Stimulated activated CD4-positive, alpha-beta T cell treated with anti-CD3 and anti-CD28 coated beads, Interleukin-12 subunit alpha, Interleukin-12 subunit beta, amount 100 ng/mL, for 48 hours (primary cell): ENCODE data around the gene HMGXB3.
A peak's percentile ranks its signal among the peaks of the same experiment; 100 is the strongest.

Source experiments
- DNase-seq, 3 donors: peaks; one replicate each; pipeline ENCODE4 v3.0.0-alpha.2; 2020; ENCODE audit warnings: low read depth in 2 of 3, low spot score in 1 of 3

Gene HMGXB3

GRCh38 chr5:150000256-150000989 lies at the start of gene HMGXB3, which contains the start of gene TIGD6:
TSS of gene HMGXB3 (plus strand) at chr5:150000739. CDS start at chr5:150004853, 4,114 bp downstream.
TSS of gene TIGD6 (minus strand) at chr5:150000654. CDS start at chr5:149996348, 4,306 bp downstream.
- DNase-seq, result peak; percentile 77 to 87 (median 86)

- no peak for DNase-seq
Measured at GRCh38 chr5:149951138-149951749, 49.3 kb upstream of the HMGXB3 start.

- no peak for DNase-seq
Measured at GRCh38 chr5:149953436-149954121, 47.0 kb upstream of the HMGXB3 start.

- no peak for DNase-seq
Measured at GRCh38 chr5:149954798-149955197, 45.7 kb upstream of the HMGXB3 start.

- DNase-seq, result no peak
Measured at GRCh38 chr5:149956685-149957084, 43.9 kb upstream of the HMGXB3 start.

- DNase-seq, result no peak
Measured at GRCh38 chr5:149957855-149958254, 42.7 kb upstream of the HMGXB3 start.

GRCh38 chr5:149959406-149960236 lies 40.9 kb upstream of the HMGXB3 start:
- DNase-seq, result peak; percentile 26 to 76 (median 37)

- DNase-seq, result peak; percentile 87 to 92 (median 91)
Measured at GRCh38 chr5:149960272-149961185, 40.0 kb upstream of the HMGXB3 start, which contains the start of gene SLC26A2. TSS of gene SLC26A2 (plus strand) at chr5:149960758. CDS start at chr5:149977653, 16,895 bp downstream.

GRCh38 chr5:149961186-149961685 lies 39.3 kb upstream of the HMGXB3 start:
- no peak for DNase-seq

- no peak for DNase-seq
Measured at GRCh38 chr5:149961957-149962409, 38.6 kb upstream of the HMGXB3 start.

- no peak for DNase-seq
Measured at GRCh38 chr5:149962601-149963300, 37.8 kb upstream of the HMGXB3 start.

- DNase-seq, result no peak
Measured at GRCh38 chr5:149963729-149964128, 36.8 kb upstream of the HMGXB3 start.

GRCh38 chr5:149966946-149967345 lies 33.6 kb upstream of the HMGXB3 start:
- DNase-seq, result no peak

- no peak for DNase-seq
Measured at GRCh38 chr5:149969181-149969930, 31.2 kb upstream of the HMGXB3 start.

GRCh38 chr5:149975409-149975808 lies 25.1 kb upstream of the HMGXB3 start:
- no peak for DNase-seq

- DNase-seq, result no peak
Measured at GRCh38 chr5:149979896-149980295, 20.6 kb upstream of the HMGXB3 start.

GRCh38 chr5:149981206-149981605 lies 19.3 kb upstream of the HMGXB3 start:
- DNase-seq, result no peak

GRCh38 chr5:149982505-149982904 lies 18.0 kb upstream of the HMGXB3 start:
- no peak for DNase-seq
